Heart left ventricle (tissue), 13 donors: ENCODE results near the gene KIF4A.

Source experiments
- POLR2A ChIP-seq, 2 donors: fragments of 450-650 bp; IDR thresholded peaks; one replicate each; pipeline ENCODE4 v1.6.1; 2017; ENCODE audit warnings: antibody characterized with exemption in 2 of 2, mild to moderate bottlenecking in 2 of 2, moderate library complexity in 2 of 2
- TF ChIP-seq, protein P1 (sequence below), 12 donors: fragments of 200-600 bp; sonication (generic) in 4 of 12; IDR thresholded peaks; one replicate each; pipeline versions ENCODE4 v1.5.0 to v1.8.0; 2018 to 2022; ENCODE audit warnings: antibody characterized with exemption in 12 of 12, mild to moderate bottlenecking in 5 of 12
- donor health status: ischemic (EF 13 %, LVEDD 7.1; RV severe dilation, severe dysfunction).
- donor health status: DM: no; HTN: yes; CAD: no.
- donor health status: DM: no; HTN: no; CAD: no.
- donor health status: ischemic (EF 25% LVEDD 6.9; RV normal size, moderate dysfunction).
- donor health status: ischemic (EF 25% LVEDD 5.7; RV mildly dilated, moderate dysfunction).
- donor health status: ischemic (EF 35%, LVEDD 5.7; RV mildly dilated, moderate dysfunction).
- donor health status: nonischemic (EF 11% LVEDD 7.7; RV severe dilation, severe dysfunction).
- donor health status: DM: yes; HTN: yes; CAD: no.
- donor health status: PGD.
- donor health status: ischemic (EF 29% LVEDD 5.4; RV normal size, mild dysfunction).
- donor health status: nonischemic (EF 23%, LVEDD 6.1; RV moderate dilation, normal function).

DNA sequence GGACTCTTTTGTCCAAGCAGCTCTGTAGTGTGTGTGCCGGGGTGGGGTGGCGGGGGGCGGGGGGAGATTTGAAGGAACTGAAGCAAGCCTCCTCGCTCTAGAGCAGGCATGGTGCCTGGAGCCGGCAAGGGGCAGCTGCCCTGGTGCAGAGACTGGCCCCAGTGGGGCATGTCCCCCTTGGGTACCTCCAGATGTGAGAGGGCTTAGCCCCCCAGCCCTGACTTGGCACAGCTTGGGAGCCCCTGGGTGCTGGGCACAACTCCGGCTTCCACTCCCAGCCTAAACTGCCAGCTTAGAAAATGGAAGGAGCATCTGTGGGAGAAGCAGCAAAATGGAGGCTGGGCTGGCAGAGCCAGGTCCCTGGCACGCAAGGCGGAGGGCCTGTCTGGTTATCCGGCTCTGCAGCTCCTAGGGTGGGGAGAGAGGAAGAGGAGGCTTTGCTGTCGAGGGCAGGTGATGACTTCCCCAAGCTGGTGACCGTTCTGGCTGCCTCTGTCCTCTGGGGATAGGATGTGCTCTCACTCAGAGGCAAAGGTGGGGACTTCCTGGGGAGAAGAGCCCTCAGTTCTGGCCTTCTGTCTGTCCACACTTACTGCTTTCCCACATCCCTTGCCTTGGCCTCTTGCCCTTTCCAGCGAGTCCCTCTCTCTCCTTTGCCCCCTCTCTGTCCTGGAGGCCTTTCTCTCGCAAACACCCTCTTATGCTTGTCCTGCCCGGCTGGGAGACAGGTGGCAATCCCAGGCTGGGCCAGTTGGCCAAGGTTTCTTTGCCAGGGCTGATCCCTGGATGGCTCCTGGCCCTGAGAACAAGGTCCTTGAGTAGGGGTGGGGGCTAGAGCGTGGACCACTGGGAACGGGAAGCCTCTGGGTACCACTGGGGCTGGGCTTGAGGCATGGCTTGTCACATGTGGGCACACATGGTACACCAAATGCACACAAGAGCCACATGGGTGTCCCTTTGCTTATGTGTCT, 156.8 kb downstream of the KIF4A start:
- TF ChIP-seq, protein P1, sequence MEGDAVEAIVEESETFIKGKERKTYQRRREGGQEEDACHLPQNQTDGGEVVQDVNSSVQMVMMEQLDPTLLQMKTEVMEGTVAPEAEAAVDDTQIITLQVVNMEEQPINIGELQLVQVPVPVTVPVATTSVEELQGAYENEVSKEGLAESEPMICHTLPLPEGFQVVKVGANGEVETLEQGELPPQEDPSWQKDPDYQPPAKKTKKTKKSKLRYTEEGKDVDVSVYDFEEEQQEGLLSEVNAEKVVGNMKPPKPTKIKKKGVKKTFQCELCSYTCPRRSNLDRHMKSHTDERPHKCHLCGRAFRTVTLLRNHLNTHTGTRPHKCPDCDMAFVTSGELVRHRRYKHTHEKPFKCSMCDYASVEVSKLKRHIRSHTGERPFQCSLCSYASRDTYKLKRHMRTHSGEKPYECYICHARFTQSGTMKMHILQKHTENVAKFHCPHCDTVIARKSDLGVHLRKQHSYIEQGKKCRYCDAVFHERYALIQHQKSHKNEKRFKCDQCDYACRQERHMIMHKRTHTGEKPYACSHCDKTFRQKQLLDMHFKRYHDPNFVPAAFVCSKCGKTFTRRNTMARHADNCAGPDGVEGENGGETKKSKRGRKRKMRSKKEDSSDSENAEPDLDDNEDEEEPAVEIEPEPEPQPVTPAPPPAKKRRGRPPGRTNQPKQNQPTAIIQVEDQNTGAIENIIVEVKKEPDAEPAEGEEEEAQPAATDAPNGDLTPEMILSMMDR (IDR thresholded peaks at IDR 0.05), result no peak
- no peak for TF ChIP-seq POLR2A (IDR thresholded peaks at IDR 0.05)
